Measurements from ENCODE around the gene HK2. TPM values are rescaled to one million over a fixed set of nuclear protein-coding genes. Genes with fewer than 3 reads are reported as not detected.

The HK2 gene
- total and polyA plus RNA-seq, 8 donors: 0.47 to 8.6 (median 2.9) TPM

DNA sequence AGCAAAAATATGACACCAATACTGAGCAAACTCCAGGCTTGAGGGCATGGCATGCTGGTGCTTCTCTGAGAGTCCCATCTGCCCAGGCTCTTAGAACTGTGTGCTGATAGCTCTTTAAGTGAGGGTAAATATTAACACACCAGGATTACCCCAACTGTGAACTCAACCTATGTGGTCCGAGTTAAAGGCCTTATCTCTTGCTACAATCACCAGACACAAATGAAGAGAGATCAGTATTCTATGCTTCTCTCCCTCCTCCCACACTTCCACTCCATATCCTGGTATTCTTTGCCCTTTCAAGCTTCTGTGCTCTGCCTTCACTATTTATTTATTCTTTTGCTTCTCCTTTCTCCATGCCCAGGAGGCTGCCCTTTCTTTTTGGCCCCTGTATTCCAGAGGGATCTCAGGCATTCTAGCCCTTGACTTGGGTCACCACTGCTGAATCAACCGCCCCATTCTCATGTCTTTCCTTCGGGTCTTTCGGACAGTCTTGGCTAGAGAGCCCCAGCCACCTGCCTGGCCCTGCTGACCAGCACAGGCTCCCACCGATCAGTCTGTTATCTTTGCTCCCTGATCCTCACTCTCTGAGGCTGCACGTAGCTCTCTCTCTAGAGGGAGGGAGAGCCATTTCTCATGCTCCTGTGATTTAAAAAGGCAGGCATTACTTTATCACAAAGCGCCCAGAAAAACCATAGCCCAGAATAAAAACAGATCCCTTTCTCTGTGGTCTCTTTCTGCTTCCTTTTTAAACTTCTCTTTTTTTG lies 17.2 kb upstream of the HK2 start:
- intact Hi-C loops (cut with DNase I): no loop called here
- TF ChIP-seq, protein P1, sequence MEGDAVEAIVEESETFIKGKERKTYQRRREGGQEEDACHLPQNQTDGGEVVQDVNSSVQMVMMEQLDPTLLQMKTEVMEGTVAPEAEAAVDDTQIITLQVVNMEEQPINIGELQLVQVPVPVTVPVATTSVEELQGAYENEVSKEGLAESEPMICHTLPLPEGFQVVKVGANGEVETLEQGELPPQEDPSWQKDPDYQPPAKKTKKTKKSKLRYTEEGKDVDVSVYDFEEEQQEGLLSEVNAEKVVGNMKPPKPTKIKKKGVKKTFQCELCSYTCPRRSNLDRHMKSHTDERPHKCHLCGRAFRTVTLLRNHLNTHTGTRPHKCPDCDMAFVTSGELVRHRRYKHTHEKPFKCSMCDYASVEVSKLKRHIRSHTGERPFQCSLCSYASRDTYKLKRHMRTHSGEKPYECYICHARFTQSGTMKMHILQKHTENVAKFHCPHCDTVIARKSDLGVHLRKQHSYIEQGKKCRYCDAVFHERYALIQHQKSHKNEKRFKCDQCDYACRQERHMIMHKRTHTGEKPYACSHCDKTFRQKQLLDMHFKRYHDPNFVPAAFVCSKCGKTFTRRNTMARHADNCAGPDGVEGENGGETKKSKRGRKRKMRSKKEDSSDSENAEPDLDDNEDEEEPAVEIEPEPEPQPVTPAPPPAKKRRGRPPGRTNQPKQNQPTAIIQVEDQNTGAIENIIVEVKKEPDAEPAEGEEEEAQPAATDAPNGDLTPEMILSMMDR (IDR thresholded peaks at IDR 0.05): no peak
- no peaks in the 10 kb centered on the region for H3K9me3 ChIP-seq
- WGBS, 2 donors: 29 to 35% methylated on average over 7 of the region's 7 CpGs
- peak in 3 of 4 donors; percentile 44 to 78 (median 49) for ATAC-seq
- peak overlapping the region in 2 of 4 donors; percentile 28 to 44 for H3K27ac ChIP-seq
- no peaks in the 10 kb centered on the region for H3K36me3 ChIP-seq
- H3K4me1 ChIP-seq: no peaks in the 10 kb centered on the region
- H3K27me3 ChIP-seq: no peaks in the 10 kb centered on the region
- no peak for FAIRE-seq
- no peak for DNase-seq
- H3K4me3 ChIP-seq: no peak overlapping the region

- no peaks in the 10 kb centered on the region for H3K9me3 ChIP-seq
- no peak for FAIRE-seq
- 77 to 91% methylated on average over 1 of the region's 1 CpG for WGBS, 2 donors
- DNase-seq: no peak
- no peaks in the 10 kb centered on the region for H3K27me3 ChIP-seq
- H3K27ac ChIP-seq: peak overlapping the region in 1 of 4 donors; percentile 44
- TF ChIP-seq, protein P1 (IDR thresholded peaks at IDR 0.05): no peak
- H3K36me3 ChIP-seq: no peaks in the 10 kb centered on the region
- intact Hi-C loops (cut with DNase I): no loop called here
- ATAC-seq: peak in 1 of 4 donors; percentile 32
- no peak overlapping the region for H3K4me3 ChIP-seq
- no peaks in the 10 kb centered on the region for H3K4me1 ChIP-seq
Observed at GRCh38 chr2:74817304-74817675, 16.6 kb upstream of the HK2 start.

- H3K4me1 ChIP-seq: no peaks in the 10 kb centered on the region
- intact Hi-C loops (cut with DNase I): no loop called here
- H3K27ac ChIP-seq: no peak overlapping the region
- no peaks in the 10 kb centered on the region for H3K27me3 ChIP-seq
- no peak overlapping the region for H3K4me3 ChIP-seq
- DNase-seq (no peak), ATAC-seq (no peak), FAIRE-seq (no peak)
- H3K36me3 ChIP-seq: no peaks in the 10 kb centered on the region
- H3K9me3 ChIP-seq: no peaks in the 10 kb centered on the region
- TF ChIP-seq, protein P1 (IDR thresholded peaks at IDR 0.05): no peak
Observed at GRCh38 chr2:74819702-74820101, 14.2 kb upstream of the HK2 start.

- intact Hi-C loops (cut with DNase I): no loop called here
- Histone ChIP-seq H3K9me3 (no peaks in the 10 kb centered on the region), H3K36me3 (no peaks in the 10 kb centered on the region), H3K4me3 (no peak overlapping the region), H3K4me1 (no peaks in the 10 kb centered on the region), H3K27me3 (no peaks in the 10 kb centered on the region), H3K27ac (no peak overlapping the region)
- ATAC-seq (no peak), DNase-seq (no peak), FAIRE-seq (no peak)
- TF ChIP-seq, protein P1 (IDR thresholded peaks at IDR 0.05): no peak
- 58 to 63% methylated on average over 3 of the region's 3 CpGs for WGBS, 2 donors
Observed at GRCh38 chr2:74821177-74822126, 12.5 kb upstream of the HK2 start.
